CD4-positive, alpha-beta T cell (primary cell): Measurements from ENCODE around the gene CEP85L. TPM values are rescaled to one million over a fixed set of nuclear protein-coding genes. Genes with fewer than 3 reads are reported as not detected.

Experiments
- ATAC-seq: fragments of 200-7000 bp; cut with Tn5 transposase; one replicate; pipeline ENCODE4 v1.10.0; 2022; ENCODE audit warnings: mild to moderate bottlenecking; ENCODE audit not compliant: poor library complexity
- CTCF ChIA-PET: fragments of 350-600 bp; sonication (Branson Sonifier 250); formaldehyde crosslinking; loops from one replicate; lab custom pipeline; 2021; ENCODE audit warnings: antibody characterized with exemption, inconsistent platforms; lab: Charles Lee
- POLR2A ChIA-PET: fragments of 350-600 bp; sonication (Branson Sonifier 250); formaldehyde crosslinking; loops from one replicate; lab custom pipeline; 2021; ENCODE audit warnings: antibody characterized with exemption, inconsistent platforms; lab: Charles Lee
- DNase-seq, 14 experiments: peaks; one replicate each; pipeline ENCODE4 v3.0.0-alpha.2; 2013 to 2020; ENCODE audit warnings: mixed read lengths in 2 of 14
- H3K27ac ChIP-seq, 2 donors: one replicate each; pipeline versions ENCODE4 v1.5.1 to v1.7.0; 2013; ENCODE audit warnings: low read length in 2 of 2, low read depth in 1 of 2, mild to moderate bottlenecking in 1 of 2
- H3K27me3 ChIP-seq, 2 experiments: 1 replicate in 1 of 2; 2 replicates in 1 of 2; pipeline versions ENCODE4 v1.6.1 to v1.7.0; 2013; ENCODE audit warnings: low read length in 2 of 2, control low read depth in 1 of 2, mild to moderate bottlenecking in 1 of 2, moderate library complexity in 1 of 2; ENCODE audit not compliant: insufficient read depth in 2 of 2, control insufficient read depth in 1 of 2
- H3K36me3 ChIP-seq: one replicate; pipeline ENCODE4 v1.6.1; 2013; ENCODE audit warnings: low read length, control low read depth; ENCODE audit not compliant: insufficient read depth
- H3K4me1 ChIP-seq: one replicate; pipeline ENCODE4 v1.6.1; 2013; ENCODE audit warnings: low read length, control low read depth; ENCODE audit not compliant: insufficient read depth
- H3K4me3 ChIP-seq: one replicate; pipeline ENCODE4 v1.5.1; 2013; ENCODE audit warnings: mild to moderate bottlenecking, low read length, moderate library complexity
- H3K9me3 ChIP-seq, 2 experiments: 1 replicate in 1 of 2; 2 replicates in 1 of 2; pipeline versions ENCODE4 v1.6.1 to v1.7.0; 2013; ENCODE audit warnings: low read length in 2 of 2, mild to moderate bottlenecking in 2 of 2, control low read depth in 1 of 2, moderate library complexity in 1 of 2; ENCODE audit not compliant: control insufficient read depth in 1 of 2, insufficient read depth in 1 of 2
- H3K27ac Mint-ChIP-seq: one replicate; pipeline ENCODE4 v1.8.0; 2020; ENCODE audit warnings: mixed read lengths
- H3K27me3 Mint-ChIP-seq: one replicate; pipeline ENCODE4 v1.8.0; 2021; ENCODE audit warnings: mixed read lengths
- H3K36me3 Mint-ChIP-seq: one replicate; pipeline ENCODE4 v1.8.0; 2021; ENCODE audit warnings: low read depth, mixed read lengths
- H3K4me1 Mint-ChIP-seq: one replicate; pipeline ENCODE4 v1.8.0; 2021; ENCODE audit warnings: low read depth, mixed read lengths
- H3K4me3 Mint-ChIP-seq: one replicate; pipeline ENCODE4 v1.8.0; 2020; ENCODE audit warnings: mild to moderate bottlenecking, mixed read lengths
- H3K9me3 Mint-ChIP-seq: one replicate; pipeline ENCODE4 v1.8.0; 2020; ENCODE audit warnings: mixed read lengths
- intact Hi-C, 2 experiments: fragments of 100-400 bp; cut with DNase I in 1 of 2; cut with micrococcal nuclease in 1 of 2; formaldehyde crosslinking; loops; one replicate each; pipeline versions ENCODE4 v1.15.1 to v1.9.0; 2023 to 2025; cut with DNase I, micrococcal nuclease
- total RNA-seq, 174 experiments: library from RNA in 2 of 174; stranded (reverse) in 2 of 174; gene quantifications; one replicate each; pipeline ENCODE4 v1.2.3 and lab custom pipeline; 2021 to 2026
- TF ChIP-seq, protein P1 (sequence below): fragments of 200-600 bp; IDR thresholded peaks from one replicate; pipeline ENCODE4 v1.8.0; 2022; ENCODE audit warnings: antibody characterized with exemption, mild to moderate bottlenecking

Gene CEP85L
- total RNA-seq, 2 experiments from 2014 or later, result 76.2 to 80.7 TPM

GRCh38 chr6:118594877-118595276 lies 56.5 kb downstream of the CEP85L start:
- Histone ChIP-seq H3K27me3 (no peaks in the 10 kb centered on the region), H3K27ac (no peak overlapping the region), H3K4me3 (no peak overlapping the region), H3K4me1 (no peaks in the 10 kb centered on the region), H3K36me3 (peaks cover 11% of the 10 kb centered on the region), H3K9me3 (no peaks in the 10 kb centered on the region)
- no peaks in the 10 kb centered on the region for H3K9me3 Mint-ChIP-seq
- H3K4me1 Mint-ChIP-seq, result peaks cover 74% of the 10 kb centered on the region
- DNase-seq, result no peak
- intact Hi-C loops, result no loop called here
- no peak overlapping the region for H3K4me3 Mint-ChIP-seq
- TF ChIP-seq, protein P1, sequence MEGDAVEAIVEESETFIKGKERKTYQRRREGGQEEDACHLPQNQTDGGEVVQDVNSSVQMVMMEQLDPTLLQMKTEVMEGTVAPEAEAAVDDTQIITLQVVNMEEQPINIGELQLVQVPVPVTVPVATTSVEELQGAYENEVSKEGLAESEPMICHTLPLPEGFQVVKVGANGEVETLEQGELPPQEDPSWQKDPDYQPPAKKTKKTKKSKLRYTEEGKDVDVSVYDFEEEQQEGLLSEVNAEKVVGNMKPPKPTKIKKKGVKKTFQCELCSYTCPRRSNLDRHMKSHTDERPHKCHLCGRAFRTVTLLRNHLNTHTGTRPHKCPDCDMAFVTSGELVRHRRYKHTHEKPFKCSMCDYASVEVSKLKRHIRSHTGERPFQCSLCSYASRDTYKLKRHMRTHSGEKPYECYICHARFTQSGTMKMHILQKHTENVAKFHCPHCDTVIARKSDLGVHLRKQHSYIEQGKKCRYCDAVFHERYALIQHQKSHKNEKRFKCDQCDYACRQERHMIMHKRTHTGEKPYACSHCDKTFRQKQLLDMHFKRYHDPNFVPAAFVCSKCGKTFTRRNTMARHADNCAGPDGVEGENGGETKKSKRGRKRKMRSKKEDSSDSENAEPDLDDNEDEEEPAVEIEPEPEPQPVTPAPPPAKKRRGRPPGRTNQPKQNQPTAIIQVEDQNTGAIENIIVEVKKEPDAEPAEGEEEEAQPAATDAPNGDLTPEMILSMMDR, result no peak
- no peaks in the 10 kb centered on the region for H3K27me3 Mint-ChIP-seq
- H3K27ac Mint-ChIP-seq, result no peak overlapping the region
- peaks cover 74% of the 10 kb centered on the region for H3K36me3 Mint-ChIP-seq
- no peak for ATAC-seq
- ChIA-PET CTCF (interaction anchor here (0.6 kb wide), 1 partner anchor 519 kb away, joined by 4 read pairs; no protein-coding TSS in a partner anchor), POLR2A (no interaction called here)

DNA sequence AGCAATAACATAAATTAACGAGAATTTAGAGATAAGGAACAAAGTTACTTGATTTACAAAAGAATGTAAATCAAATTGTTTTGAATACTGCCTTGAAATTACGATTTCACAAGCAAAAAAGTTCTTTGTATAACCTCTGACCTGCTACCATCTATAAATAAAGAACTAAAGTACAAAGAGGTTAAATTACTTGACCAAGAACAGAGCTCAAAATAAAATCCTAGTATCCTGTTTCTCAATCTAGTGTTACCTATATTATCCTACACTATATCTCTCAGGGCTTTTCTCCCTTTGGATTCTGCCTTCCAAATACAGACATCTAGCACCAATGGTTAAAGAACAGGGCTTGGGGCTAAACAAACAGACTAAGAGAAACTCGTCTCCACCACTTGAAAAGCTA lies 59.5 kb downstream of the CEP85L start:
- H3K27me3 Mint-ChIP-seq, result no peaks in the 10 kb centered on the region
- CTCF ChIA-PET, result interaction anchor here (0.5 to 0.6 kb wide), 2 partner anchors 78 to 149 kb away, joined by 3 to 4 read pairs; no protein-coding TSS in a partner anchor

DNA sequence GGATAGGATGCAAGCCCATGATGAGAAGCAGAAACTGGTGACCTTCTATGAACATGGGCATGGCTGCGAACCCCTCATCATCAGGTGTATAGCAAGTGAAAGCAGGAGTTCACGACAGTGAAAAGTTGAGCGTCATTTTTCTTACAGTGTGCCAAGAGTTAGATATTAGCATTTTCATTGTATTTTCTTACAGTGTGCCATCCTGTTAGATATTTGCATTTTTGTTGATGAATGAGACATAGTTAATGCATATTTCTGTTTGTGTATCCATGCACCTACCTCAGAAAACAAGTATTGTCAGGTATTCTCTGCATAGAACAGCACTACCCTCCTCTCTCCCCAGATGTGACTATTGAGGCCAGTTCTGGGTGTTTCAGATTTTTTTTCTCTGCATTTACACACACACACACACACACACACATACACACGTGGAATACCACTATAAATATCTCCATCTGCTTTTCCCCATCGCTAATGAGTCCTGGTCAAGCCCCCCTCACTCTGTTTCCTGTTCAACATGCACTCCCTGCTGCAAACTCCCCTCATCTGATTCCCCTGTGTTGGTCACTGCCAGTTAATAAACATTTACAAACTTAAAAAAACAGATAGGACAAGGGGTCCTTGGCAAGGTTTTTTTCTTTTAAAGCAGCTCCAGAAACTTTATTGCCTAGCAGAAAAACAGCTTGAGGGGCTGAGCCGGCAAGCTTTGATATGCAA lies 61.6 kb downstream of the CEP85L start:
- ATAC-seq, result no peak
- Mint-ChIP-seq H3K4me3 (no peak overlapping the region), H3K9me3 (no peaks in the 10 kb centered on the region), H3K4me1 (peaks cover 78% of the 10 kb centered on the region), H3K27ac (peak overlapping the region; percentile 48), H3K36me3 (peaks cover 85% of the 10 kb centered on the region), H3K27me3 (no peaks in the 10 kb centered on the region)
- H3K27me3 ChIP-seq, result no peaks in the 10 kb centered on the region
- H3K4me3 ChIP-seq, result no peak overlapping the region
- peaks cover 4% of the 10 kb centered on the region for H3K4me1 ChIP-seq
- H3K36me3 ChIP-seq, result peaks cover 13% of the 10 kb centered on the region
- H3K9me3 ChIP-seq, result no peaks in the 10 kb centered on the region
- ChIA-PET CTCF (no interaction called here), POLR2A (no interaction called here)
- TF ChIP-seq, protein P1, result no peak
- no peak overlapping the region for H3K27ac ChIP-seq
- intact Hi-C loops, result no loop called here
- no peak for DNase-seq

More for the DNA sequence above, 59.5 kb downstream of the CEP85L start:
- Histone ChIP-seq H3K4me3 (no peak overlapping the region), H3K36me3 (peaks cover 11% of the 10 kb centered on the region), H3K27ac (no peak overlapping the region), H3K27me3 (no peaks in the 10 kb centered on the region), H3K9me3 (no peaks in the 10 kb centered on the region), H3K4me1 (peaks cover 4% of the 10 kb centered on the region)
- peaks cover 78% of the 10 kb centered on the region for H3K36me3 Mint-ChIP-seq
- H3K27ac Mint-ChIP-seq, result no peak overlapping the region
- no peaks in the 10 kb centered on the region for H3K9me3 Mint-ChIP-seq
- TF ChIP-seq, protein P1, result no peak
- peaks cover 82% of the 10 kb centered on the region for H3K4me1 Mint-ChIP-seq
- intact Hi-C loops, result no loop called here
- ATAC-seq (no peak), DNase-seq (no peak)
- POLR2A ChIA-PET, result no interaction called here
- H3K4me3 Mint-ChIP-seq, result no peak overlapping the region
